GM21367 (cell line): ENCODE results near the gene MS4A15.

Source experiments
- ATAC-seq: cut with Tn5 transposase; IDR thresholded peaks from one replicate; pipeline ENCODE4 v1.9.1; 2021; ENCODE audit not compliant: unreplicated experiment

Gene MS4A15

GRCh38 chr11:60776167-60776566 is 19.5 kb downstream of the MS4A15 start:
- ATAC-seq: no peak

- ATAC-seq: no peak
These were observed 20.4 kb downstream of the MS4A15 start for GRCh38 chr11:60777106-60777505.

GRCh38 chr11:60777572-60777971 is 20.9 kb downstream of the MS4A15 start:
- ATAC-seq: no peak

DNA sequence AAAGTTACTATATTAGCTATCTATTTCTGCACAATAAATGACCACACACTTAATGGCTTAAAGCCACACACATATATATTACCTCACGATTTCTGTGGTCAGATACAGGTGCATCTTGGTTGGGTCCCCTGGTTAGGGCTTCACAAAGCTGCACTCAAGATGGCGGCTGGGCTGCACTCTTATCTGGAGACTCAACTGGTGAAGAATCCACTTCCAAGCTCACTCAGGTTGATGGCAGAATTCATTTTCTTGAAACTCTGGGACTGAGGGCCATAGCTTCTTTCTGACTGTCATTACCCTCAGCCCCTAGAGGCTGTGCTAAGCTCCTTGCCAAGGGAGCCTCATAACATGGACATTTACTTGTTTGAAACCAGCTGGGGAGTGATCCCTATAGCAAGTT is 23.4 kb downstream of the MS4A15 start:
- ATAC-seq: no peak

GRCh38 chr11:60780774-60781173 is 24.1 kb downstream of the MS4A15 start:
- ATAC-seq: no peak

DNA sequence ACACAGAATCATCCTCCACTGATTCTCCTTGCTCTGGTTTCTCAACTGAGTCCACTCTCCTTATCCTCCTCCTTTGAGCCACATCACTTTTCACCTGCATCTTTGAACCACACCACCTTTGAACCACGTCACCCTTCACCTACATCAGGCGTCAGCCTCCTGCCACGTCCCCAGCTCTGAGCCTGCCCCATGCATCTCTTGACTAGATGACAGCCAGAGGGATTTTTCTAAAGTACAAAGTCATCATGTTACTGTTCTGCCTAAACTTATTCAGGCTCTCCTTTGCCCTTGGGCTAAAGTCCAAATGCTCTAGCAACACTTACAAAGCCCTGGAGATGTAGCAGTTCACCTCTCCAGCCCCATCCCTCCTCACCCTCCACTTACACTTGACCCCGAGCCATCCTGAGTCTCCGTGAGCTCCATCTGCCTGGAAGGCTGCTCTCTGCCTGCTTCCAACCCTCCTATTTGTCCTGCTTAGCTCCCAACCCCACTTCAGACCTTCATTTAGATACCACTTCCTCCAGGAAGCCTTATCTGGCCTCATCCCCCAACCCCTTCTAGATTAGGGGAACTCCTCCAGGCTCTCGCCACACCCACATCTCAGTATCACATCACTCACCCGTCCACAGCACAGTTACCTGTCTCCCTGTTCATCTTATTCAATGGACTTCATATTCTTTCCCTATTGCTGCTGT is 24.8 kb downstream of the MS4A15 start:
- ATAC-seq: no peak

GRCh38 chr11:60781981-60782316 is 25.3 kb downstream of the MS4A15 start:
- no peak for ATAC-seq

- no peak for ATAC-seq
These were observed 25.9 kb downstream of the MS4A15 start for GRCh38 chr11:60782393-60783140.

DNA sequence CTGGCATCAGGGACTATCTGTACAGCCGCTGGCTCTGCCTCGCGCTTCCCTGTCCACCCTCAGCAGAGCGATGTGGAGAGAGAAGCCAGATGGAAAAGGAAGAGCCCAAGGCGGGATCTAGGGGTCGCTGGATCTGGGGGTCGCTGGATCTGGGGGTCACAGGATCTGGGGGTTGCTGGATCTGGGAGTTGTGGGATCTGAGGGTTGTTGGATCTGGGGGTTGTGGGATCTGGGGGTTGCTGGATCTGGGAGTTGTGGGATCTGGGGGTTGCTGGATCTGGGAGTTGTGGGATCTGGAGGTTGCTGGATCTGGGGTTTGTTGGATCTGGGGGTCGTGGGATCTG is 26.4 kb downstream of the MS4A15 start:
- no peak for ATAC-seq

GRCh38 chr11:60783911-60784310 is 27.2 kb downstream of the MS4A15 start:
- ATAC-seq: no peak

DNA sequence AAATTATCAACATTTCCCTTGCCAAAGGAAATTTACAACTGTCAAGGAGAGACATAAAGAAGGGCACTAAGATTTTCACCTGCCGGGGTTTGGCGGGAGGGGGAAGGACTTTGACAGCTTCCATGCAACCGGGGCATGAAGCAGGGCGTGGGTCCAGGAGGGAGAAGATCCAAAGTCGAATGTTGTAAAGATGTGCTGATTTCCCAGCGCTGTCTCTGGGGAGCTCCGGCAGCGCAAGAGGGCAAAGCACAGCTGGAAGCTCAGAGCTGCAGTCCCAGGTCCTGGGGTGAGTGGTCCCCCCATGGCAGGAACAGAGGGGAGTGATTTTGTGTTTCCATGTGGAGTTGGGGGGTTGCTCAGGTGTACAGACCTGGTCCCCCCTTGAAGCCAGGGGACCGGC is 28.5 kb downstream of the MS4A15 start, which contains the start of gene MS4A10:
Gene MS4A10, plus strand, starts transcription at position 198 of the 400 bp plus-strand sequence. CDS start 5,003 bp downstream, outside the sequence.
- ATAC-seq: no peak

DNA sequence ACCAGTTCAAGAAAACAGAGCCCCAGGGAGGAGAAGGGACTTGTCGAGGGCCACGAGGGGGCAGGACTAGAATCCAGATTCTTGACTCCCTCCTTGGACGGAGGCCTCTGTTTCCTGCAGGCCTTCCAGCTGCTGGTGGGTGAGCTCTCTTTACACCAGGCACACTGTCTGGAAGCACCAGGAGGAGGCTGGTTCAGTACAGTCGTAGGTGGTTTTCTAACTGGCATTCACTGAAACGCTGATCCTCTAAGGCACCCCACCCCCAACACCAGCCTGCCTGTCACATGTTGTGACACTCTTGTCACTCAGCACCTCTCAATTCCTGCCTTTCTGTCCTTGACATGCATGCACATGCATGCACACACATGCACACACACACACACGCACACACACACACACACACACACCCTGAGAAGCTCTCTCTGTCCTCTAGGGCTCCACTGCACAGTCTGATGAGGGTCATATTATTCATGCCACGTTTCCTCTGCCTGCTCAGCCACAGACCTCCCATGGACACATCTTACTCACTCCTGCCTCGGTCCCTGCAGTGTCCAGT is 29.2 kb downstream of the MS4A15 start:
- ATAC-seq: no peak

DNA sequence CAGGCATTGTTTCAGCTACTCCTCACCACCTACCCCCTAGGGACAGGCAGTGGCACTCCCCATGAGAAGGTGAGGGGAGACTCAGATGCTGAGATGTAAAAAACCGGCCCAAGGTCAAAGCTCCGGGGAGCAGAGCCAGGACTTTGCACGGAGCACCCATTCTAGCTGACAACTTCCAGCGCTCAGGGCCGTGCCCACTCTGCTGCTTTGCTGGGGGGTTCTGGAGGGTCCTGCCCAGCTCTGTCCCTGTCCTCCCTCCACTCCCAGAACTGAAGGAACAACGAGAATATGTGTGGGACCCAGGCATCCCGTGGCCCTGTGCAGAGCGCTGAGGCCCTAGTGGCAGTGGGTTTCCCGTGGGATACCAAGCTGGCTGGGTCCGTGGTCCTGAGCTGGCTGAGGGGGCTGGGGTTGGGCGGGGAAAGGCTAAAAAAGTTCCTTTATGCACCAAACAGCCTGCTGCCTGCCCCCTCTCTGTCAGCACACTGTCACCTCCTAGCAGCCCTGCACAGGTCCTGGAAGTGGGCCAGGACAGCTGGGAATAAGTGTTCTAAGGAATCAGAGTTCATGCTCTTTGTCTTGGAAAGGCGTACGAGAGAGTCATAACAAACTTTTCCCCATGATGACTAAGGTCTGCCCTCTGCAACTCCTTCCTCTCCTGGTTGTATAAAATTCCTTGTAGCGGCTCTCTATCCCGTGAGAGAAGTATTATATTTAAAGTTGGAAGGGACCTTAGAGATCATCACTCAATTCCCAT is 30.3 kb downstream of the MS4A15 start:
- ATAC-seq: no peak

DNA sequence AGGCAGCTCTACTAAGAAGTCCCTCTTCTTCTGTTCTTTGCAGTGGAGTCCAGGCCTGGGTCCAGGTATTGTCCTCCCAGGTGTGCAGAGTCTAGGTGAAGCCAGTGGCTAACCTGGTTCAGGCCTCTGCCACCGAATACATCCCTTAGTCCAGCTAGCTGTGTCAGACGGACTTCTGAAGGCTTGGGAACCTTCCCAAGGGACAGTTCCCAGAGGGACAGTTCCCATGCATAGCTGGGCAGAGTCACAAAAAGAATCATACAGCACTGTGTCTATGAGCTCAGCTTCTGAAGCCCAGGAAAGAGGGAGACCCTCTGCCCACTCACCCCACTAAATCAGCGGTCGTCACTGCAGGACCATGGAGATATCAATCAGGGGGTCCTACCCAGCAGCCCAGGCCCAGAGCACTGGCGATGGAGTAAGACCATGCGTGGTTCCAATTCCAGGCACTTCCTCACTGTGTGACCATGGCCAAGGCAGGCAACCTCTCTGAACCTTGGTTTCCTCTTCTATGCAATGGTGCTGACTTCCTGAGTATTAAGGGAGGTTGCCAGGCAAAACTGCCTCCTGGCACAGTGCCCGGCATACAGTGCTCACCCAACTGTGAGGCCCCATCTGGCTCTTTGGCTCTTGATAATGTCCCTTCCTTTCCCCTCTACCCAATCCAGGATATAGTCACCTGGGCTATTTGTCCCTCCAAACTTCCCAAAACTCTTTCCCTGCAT is 31.9 kb downstream of the MS4A15 start:
- ATAC-seq: no peak

DNA sequence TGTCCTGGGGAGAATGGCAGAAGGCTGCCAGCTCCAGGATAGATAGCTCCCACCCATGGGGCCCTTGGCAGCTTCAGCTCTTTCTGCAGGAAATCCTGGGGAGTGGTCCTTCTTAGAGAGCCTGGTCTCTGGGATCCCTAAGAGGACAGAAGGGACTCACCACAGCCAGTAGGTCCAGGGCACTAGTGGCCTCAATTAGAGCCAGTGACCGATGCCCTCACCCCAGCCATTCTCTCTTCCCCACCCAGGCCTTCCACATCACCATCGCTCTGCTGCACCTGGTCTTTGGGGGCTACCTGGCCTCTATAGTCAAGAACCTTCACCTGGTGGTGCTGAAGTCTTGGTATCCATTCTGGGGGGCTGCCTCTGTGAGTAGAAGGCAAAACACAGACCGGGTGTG is 34.1 kb downstream of the MS4A15 start:
- ATAC-seq: no peak

DNA sequence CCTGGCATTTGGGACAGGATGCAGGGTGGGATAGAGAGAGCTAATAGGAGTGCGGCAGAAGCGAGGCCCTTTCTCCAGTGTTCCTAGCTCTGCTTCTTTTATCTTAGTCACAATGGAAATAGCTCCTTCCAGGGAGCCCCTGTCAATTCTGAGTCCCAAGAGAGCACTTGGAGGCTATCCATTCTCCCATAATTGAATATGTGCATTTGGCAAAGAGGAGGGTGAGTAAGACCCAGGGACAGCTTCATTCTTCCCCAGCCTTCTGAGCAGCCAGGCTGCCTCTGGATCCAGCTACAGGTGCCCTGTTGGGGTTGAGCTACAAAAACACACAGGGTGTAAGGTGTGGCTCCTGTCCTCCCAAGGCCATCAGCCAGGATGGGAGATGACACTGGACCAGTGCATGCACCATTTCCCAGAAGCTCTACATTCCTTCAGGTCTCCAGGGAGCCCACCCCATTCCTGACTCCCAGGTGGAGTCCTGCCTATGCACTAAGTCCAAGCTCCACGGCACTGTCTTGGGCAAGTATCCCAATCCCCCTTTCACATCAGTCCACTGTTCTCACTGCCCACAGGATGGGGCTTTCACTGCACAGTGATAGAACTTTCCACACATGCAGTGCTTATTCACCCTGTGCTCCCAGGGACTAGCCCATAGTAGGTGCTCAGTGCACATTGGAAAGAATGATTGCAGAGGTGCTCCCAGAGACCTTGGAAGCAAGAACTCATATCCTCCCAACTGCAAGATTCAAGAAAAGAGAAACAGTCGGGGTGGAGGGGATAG is 34.7 kb downstream of the MS4A15 start:
- ATAC-seq: no peak

DNA sequence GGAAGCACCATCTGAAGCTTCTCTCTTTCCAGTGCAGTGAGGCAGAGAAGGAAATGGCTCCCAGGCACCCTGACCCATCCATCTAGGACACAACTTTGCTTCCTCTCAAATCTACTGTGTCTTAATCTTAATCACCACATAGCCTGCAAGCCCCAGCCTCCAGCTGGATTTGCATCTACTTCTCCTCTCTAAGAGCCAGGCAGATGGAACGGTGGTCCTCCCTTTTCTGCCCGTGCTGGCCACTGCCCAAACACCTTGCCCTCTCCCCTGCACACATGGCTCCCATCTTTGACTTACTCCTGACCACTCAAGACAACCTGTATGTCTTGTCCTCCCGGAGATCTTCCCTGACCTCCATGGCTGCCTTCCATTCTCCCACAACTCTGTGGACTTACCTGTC is 35.9 kb downstream of the MS4A15 start:
- ATAC-seq: no peak

- ATAC-seq: no peak
These were observed 38.6 kb downstream of the MS4A15 start for GRCh38 chr11:60795291-60795690.

- ATAC-seq: no peak
These were observed 41.4 kb downstream of the MS4A15 start for GRCh38 chr11:60797846-60798630.

GRCh38 chr11:60798631-60799030 is 42.0 kb downstream of the MS4A15 start:
- no peak for ATAC-seq
